NK-92 (cell line): ENCODE results near the gene P4HB.

Experiments
- DNase-seq: peaks from one replicate; lab custom pipeline; 2025; ENCODE audit not compliant: unreplicated experiment; lab: John Stamatoyannopoulos, UW

Gene P4HB

GRCh38 chr17:81859906-81860755 is at the start of gene P4HB:
TSS of gene P4HB (minus strand) at chr17:81860535. CDS start at chr17:81860471, 64 bp downstream.
- DNase-seq = no peak

- DNase-seq = no peak
These were observed 48.9 kb upstream of the P4HB start for GRCh38 chr17:81909231-81909630.

- DNase-seq = no peak
These were observed 48.5 kb upstream of the P4HB start for GRCh38 chr17:81908793-81909192.

- DNase-seq = no peak
These were observed 47.1 kb upstream of the P4HB start for GRCh38 chr17:81907219-81908145.

GRCh38 chr17:81906476-81907218 is 46.3 kb upstream of the P4HB start:
- DNase-seq = no peak

- DNase-seq = no peak
These were observed 45.7 kb upstream of the P4HB start for GRCh38 chr17:81905993-81906392.

GRCh38 chr17:81905424-81905875 is 45.1 kb upstream of the P4HB start:
- DNase-seq = no peak

GRCh38 chr17:81904600-81905423 is 44.5 kb upstream of the P4HB start:
- no peak for DNase-seq

GRCh38 chr17:81903896-81904599 is 43.7 kb upstream of the P4HB start:
- DNase-seq = no peak

- no peak for DNase-seq
These were observed 43.1 kb upstream of the P4HB start for GRCh38 chr17:81903415-81903831.

- DNase-seq = no peak
These were observed 42.5 kb upstream of the P4HB start for GRCh38 chr17:81902653-81903414.

- DNase-seq = no peak
These were observed 41.8 kb upstream of the P4HB start, which contains the start of gene NPB for GRCh38 chr17:81902023-81902652. TSS of gene NPB (plus strand) at chr17:81902238. CDS start at chr17:81902278, 40 bp downstream.

- DNase-seq = no peak
These were observed 41.1 kb upstream of the P4HB start for GRCh38 chr17:81901167-81902022.

GRCh38 chr17:81900181-81900820 is 40.0 kb upstream of the P4HB start:
- DNase-seq = no peak

GRCh38 chr17:81899514-81900166 is 39.3 kb upstream of the P4HB start:
- DNase-seq = no peak

GRCh38 chr17:81898885-81899284 is 38.5 kb upstream of the P4HB start:
- no peak for DNase-seq
